Upper lobe of right lung (tissue), 1 donor: ENCODE measurements around the gene SLC23A2. TPM values are rescaled to one million over a fixed set of nuclear protein-coding genes. Genes with fewer than 3 reads are reported as not detected.

Experiments used
- ATAC-seq: fragments of 200-7000 bp; cut with Tn5 transposase; one replicate; pipeline ENCODE4 v1.9.1; 2020; ENCODE audit warnings: mild to moderate bottlenecking, moderate library complexity
- DNase-seq: peaks from one replicate; pipeline ENCODE4 v3.0.0-alpha.2; 2020
- H3K27ac ChIP-seq: fragments of 200-600 bp; one replicate; pipeline ENCODE4 v1.8.0; 2022
- H3K27me3 ChIP-seq: fragments of 200-600 bp; one replicate; pipeline ENCODE4 v1.8.0; 2022; ENCODE audit warnings: mild to moderate bottlenecking
- H3K36me3 ChIP-seq: fragments of 200-600 bp; one replicate; pipeline ENCODE4 v1.8.0; 2022
- H3K4me1 ChIP-seq: fragments of 200-600 bp; one replicate; pipeline ENCODE4 v1.8.0; 2022
- H3K4me3 ChIP-seq: fragments of 200-600 bp; one replicate; pipeline ENCODE4 v1.8.0; 2022; ENCODE audit warnings: mild to moderate bottlenecking
- H3K9me3 ChIP-seq: fragments of 200-600 bp; one replicate; pipeline ENCODE4 v1.8.0; 2022
- CTCF ChIP-seq: fragments of 200-600 bp; IDR thresholded peaks from one replicate; pipeline ENCODE4 v1.8.0; 2022; ENCODE audit warnings: antibody characterized with exemption
- intact Hi-C: fragments of 100-400 bp; cut with DNase I; formaldehyde crosslinking; loops from one replicate; pipeline ENCODE4 v1.11.0; 2022
- total RNA-seq: library from RNA; stranded (reverse); fragmentation: NEBNext Ultra II Directional; extraction: Animal tissue kit (Norgen Biotek cat#: 25700); gene quantifications from one replicate; pipeline ENCODE4 v1.2.1, GENCODE V29; 2021
- donor health status: DM: no; HTN: yes; CAD: no; lungs with severe emphysema.

Gene SLC23A2
- total RNA-seq, 1 donor from 2014 or later, result 26.2 TPM

GRCh38 chr20:4989570-4989969 lies 11.7 kb downstream of the SLC23A2 start:
- H3K27me3 ChIP-seq, result no peaks in the 10 kb centered on the region
- TF ChIP-seq CTCF, result no peak
- DNase-seq (no peak), ATAC-seq (no peak)
- intact Hi-C loops, result no loop called here
- no peak overlapping the region for H3K4me3 ChIP-seq
- H3K9me3 ChIP-seq, result no peaks in the 10 kb centered on the region
- no peak overlapping the region for H3K27ac ChIP-seq
- no peaks in the 10 kb centered on the region for H3K4me1 ChIP-seq
- H3K36me3 ChIP-seq, result no peaks in the 10 kb centered on the region

GRCh38 chr20:4987130-4987529 lies 14.2 kb downstream of the SLC23A2 start:
- no peak for ATAC-seq
- H3K9me3 ChIP-seq, result no peaks in the 10 kb centered on the region
- no peak overlapping the region for H3K27ac ChIP-seq
- no peaks in the 10 kb centered on the region for H3K4me1 ChIP-seq
- H3K36me3 ChIP-seq, result no peaks in the 10 kb centered on the region
- no peaks in the 10 kb centered on the region for H3K27me3 ChIP-seq
- intact Hi-C loops, result no loop called here
- TF ChIP-seq CTCF, result no peak
- no peak overlapping the region for H3K4me3 ChIP-seq
- DNase-seq, result no peak

- Histone ChIP-seq H3K4me3 (no peak overlapping the region), H3K9me3 (no peaks in the 10 kb centered on the region), H3K36me3 (no peaks in the 10 kb centered on the region), H3K27ac (no peak overlapping the region), H3K27me3 (no peaks in the 10 kb centered on the region), H3K4me1 (no peaks in the 10 kb centered on the region)
- ATAC-seq (no peak), DNase-seq (no peak)
- no peak for TF ChIP-seq CTCF
- intact Hi-C loops, result no loop called here
These were observed 15.7 kb downstream of the SLC23A2 start for GRCh38 chr20:4985658-4986057.

GRCh38 chr20:4982281-4982680 lies 19.0 kb downstream of the SLC23A2 start:
- no peak for TF ChIP-seq CTCF
- Histone ChIP-seq H3K9me3 (no peaks in the 10 kb centered on the region), H3K27ac (no peak overlapping the region), H3K27me3 (no peaks in the 10 kb centered on the region), H3K4me1 (no peaks in the 10 kb centered on the region), H3K4me3 (no peak overlapping the region), H3K36me3 (no peaks in the 10 kb centered on the region)
- intact Hi-C loops, result no loop called here
- DNase-seq, result no peak
- ATAC-seq, result no peak

- TF ChIP-seq CTCF, result no peak
- no peak overlapping the region for H3K27ac ChIP-seq
- H3K27me3 ChIP-seq, result no peaks in the 10 kb centered on the region
- no peaks in the 10 kb centered on the region for H3K36me3 ChIP-seq
- intact Hi-C loops, result no loop called here
- no peak for DNase-seq
- H3K4me1 ChIP-seq, result no peaks in the 10 kb centered on the region
- ATAC-seq, result no peak
- H3K9me3 ChIP-seq, result no peaks in the 10 kb centered on the region
- no peak overlapping the region for H3K4me3 ChIP-seq
These were observed 21.4 kb downstream of the SLC23A2 start for GRCh38 chr20:4979841-4980410.
